Activated CD4-positive, alpha-beta T cell treated with anti-CD3 and anti-CD28 coated beads, Interleukin-2, amount 10 ng/mL, durations not matched to agents 24 days and 14 days (primary cell): ENCODE data around the gene PLXNB1. TPM values are rescaled to one million over a fixed set of nuclear protein-coding genes. Genes with fewer than 3 reads are reported as not detected.

ENCODE experiments used
- DNase-seq: peaks from one replicate; pipeline ENCODE4 v3.0.0; 2022
- H3K27ac Mint-ChIP-seq: one replicate; pipeline ENCODE4 v1.8.0; 2022; ENCODE audit warnings: mild to moderate bottlenecking, mixed read lengths
- H3K27me3 Mint-ChIP-seq: one replicate; pipeline ENCODE4 v1.8.0; 2022; ENCODE audit warnings: mixed read lengths
- H3K36me3 Mint-ChIP-seq: one replicate; pipeline ENCODE4 v1.8.0; 2022; ENCODE audit warnings: low read depth, mild to moderate bottlenecking, mixed read lengths
- H3K4me1 Mint-ChIP-seq: one replicate; pipeline ENCODE4 v1.8.0; 2021; ENCODE audit warnings: mixed read lengths
- H3K4me3 Mint-ChIP-seq: one replicate; pipeline ENCODE4 v1.8.0; 2022; ENCODE audit warnings: mild to moderate bottlenecking, moderate library complexity, mixed read lengths
- H3K9me3 Mint-ChIP-seq: one replicate; pipeline ENCODE4 v1.8.0; 2021; ENCODE audit warnings: mixed read lengths
- intact Hi-C: fragments of 100-400 bp; cut with micrococcal nuclease; formaldehyde crosslinking; loops from one replicate; pipeline ENCODE4 v1.15.1; 2023
- total RNA-seq: library from RNA; stranded (reverse); gene quantifications from 2 replicates; pipeline ENCODE4 v1.2.3, GENCODE V29; 2022

Gene PLXNB1
- total RNA-seq, 1 donor from 2014 or later = 5.7 TPM

DNA sequence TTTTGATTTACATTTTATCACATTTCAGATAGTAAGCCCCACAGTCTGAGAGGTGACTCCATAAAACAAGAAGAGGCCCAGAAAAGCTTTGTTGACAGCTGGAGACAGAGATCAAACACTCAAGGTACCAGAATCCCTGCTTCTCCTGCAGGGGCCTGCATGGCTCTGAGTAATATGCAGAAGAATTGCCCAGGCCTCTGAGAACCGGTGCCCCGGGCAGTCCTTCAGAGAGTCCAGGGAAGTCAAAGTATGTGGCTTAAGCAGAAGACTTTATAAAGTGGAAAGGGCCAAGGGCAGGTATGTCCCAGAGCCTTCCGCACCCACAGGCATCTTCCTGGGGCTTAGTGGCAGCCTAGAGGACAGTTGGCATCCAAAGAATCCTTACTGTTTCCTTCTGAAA, 29.4 kb upstream of the PLXNB1 start:
- H3K27ac Mint-ChIP-seq = no peak overlapping the region
- no peak for DNase-seq
- H3K4me3 Mint-ChIP-seq = no peak overlapping the region
- H3K9me3 Mint-ChIP-seq = no peaks in the 10 kb centered on the region
- H3K36me3 Mint-ChIP-seq = peaks cover 36% of the 10 kb centered on the region
- H3K27me3 Mint-ChIP-seq = no peaks in the 10 kb centered on the region
- H3K4me1 Mint-ChIP-seq = peaks cover 5% of the 10 kb centered on the region
- intact Hi-C loops = no loop called here

DNA sequence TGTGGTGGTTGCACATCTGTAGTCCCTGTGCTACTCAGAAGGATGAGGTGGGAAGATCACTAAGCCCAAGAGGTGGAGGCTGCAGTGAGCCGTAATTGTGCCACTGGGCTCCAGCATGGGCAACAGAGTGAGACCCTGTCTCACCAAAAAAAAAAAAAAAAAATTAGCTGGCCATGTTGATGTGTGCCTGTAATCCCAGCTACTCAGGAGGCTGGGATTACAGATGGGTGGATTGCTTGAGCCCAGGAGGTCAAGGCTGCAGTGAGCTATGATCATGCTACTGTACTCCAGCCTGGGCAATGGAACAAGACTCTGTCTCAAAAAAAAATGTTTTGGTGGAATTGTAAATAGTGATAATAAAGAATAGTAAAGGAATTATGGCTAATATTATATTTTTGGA, 26.6 kb upstream of the PLXNB1 start:
- H3K27me3 Mint-ChIP-seq = no peaks in the 10 kb centered on the region
- H3K4me3 Mint-ChIP-seq = no peak overlapping the region
- H3K4me1 Mint-ChIP-seq = peaks cover 8% of the 10 kb centered on the region
- H3K36me3 Mint-ChIP-seq = peaks cover 51% of the 10 kb centered on the region
- no peak for DNase-seq
- H3K9me3 Mint-ChIP-seq = no peaks in the 10 kb centered on the region
- intact Hi-C loops = no loop called here
- no peak overlapping the region for H3K27ac Mint-ChIP-seq

DNA sequence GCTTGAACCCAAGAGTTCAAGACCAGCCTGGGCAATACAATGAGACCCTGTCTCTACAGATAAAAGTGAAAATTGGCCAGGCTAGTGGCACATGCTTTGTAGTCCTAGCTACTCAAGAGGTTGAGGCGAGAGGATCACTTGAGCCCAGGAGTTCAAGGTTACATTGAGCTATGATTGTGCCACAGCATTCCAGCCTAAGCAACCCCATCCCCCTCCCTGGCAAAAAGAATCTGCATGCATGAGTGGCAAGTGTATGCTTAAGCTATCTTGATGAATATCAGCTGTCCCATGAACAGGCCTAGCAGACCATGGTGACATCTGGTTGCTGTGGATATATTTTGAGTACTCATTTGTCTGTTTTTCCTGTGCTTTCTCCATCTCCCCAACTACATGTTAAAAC, 21.4 kb upstream of the PLXNB1 start:
- no peak for DNase-seq
- intact Hi-C loops = no loop called here
- no peak overlapping the region for H3K4me3 Mint-ChIP-seq

DNA sequence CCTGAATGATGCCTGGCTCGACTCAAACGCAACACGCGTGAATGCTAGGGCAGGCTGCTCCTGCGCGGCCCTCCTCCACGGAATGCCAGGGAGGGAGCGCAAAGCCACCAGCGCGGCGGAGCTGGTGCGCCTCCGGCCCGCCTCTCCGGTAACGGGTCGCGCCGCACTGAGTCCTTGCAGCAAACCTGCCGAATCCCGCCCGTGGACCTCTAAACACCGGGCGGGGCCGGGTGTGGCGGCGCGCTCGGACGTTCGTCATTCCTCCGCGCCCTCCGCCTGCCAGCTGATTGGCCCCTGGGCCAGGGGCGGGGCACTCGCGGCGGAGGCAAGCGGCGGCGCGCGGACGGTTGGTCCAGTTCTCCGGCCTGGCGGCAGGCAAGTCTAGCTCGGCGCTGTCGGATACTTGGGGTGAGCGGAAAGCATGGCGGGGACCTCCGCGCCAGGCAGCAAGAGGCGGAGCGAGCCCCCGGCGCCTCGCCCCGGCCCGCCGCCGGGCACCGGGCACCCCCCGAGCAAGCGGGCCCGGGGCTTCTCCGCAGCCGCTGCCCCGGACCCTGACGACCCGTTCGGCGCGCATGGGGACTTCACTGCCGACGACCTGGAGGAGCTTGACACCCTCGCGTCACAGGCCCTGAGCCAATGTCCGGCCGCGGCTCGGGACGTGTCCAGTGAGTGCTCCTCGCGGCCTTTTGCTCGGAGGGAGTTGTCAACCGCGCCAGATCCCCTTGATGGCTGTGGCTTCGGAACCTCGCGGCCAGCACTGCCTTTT, 16.7 kb upstream of the PLXNB1 start, which contains the start of gene ATRIP:
Gene ATRIP, plus strand, starts transcription at position 313 of the 769 bp plus-strand sequence. Its CDS starts 109 bp downstream, at position 422.
- Mint-ChIP-seq H3K27me3 (no peaks in the 10 kb centered on the region), H3K9me3 (no peaks in the 10 kb centered on the region), H3K4me3 (peak within 1 kb of the TSS; percentile 93), H3K36me3 (peaks cover 39% of the 10 kb centered on the region), H3K4me1 (peaks cover 25% of the 10 kb centered on the region), H3K27ac (peak within 1 kb of the TSS; percentile 91)
- intact Hi-C loops = loop anchor here (1.0 to 2.0 kb wide), 3 partner anchors 27 to 189 kb away; partner anchors contain the start of gene SLC26A6
- DNase-seq = peak; percentile 98

More for the DNA sequence above, 21.4 kb upstream of the PLXNB1 start:
- H3K27me3 Mint-ChIP-seq = no peaks in the 10 kb centered on the region
- H3K27ac Mint-ChIP-seq = no peak overlapping the region
- H3K36me3 Mint-ChIP-seq = peaks cover 35% of the 10 kb centered on the region
- no peaks in the 10 kb centered on the region for H3K9me3 Mint-ChIP-seq
- H3K4me1 Mint-ChIP-seq = peaks cover 17% of the 10 kb centered on the region

GRCh38 chr3:48446043-48446424, 16.1 kb upstream of the PLXNB1 start:
- intact Hi-C loops = loop anchor here (1.0 to 2.0 kb wide), 3 partner anchors 27 to 189 kb away; partner anchors contain the start of gene SLC26A6
- DNase-seq = no peak
- H3K4me3 Mint-ChIP-seq = peak overlapping the region; percentile 93
- peaks cover 40% of the 10 kb centered on the region for H3K36me3 Mint-ChIP-seq
- peaks cover 23% of the 10 kb centered on the region for H3K4me1 Mint-ChIP-seq
- no peaks in the 10 kb centered on the region for H3K27me3 Mint-ChIP-seq
- peak overlapping the region; percentile 91 for H3K27ac Mint-ChIP-seq
- no peaks in the 10 kb centered on the region for H3K9me3 Mint-ChIP-seq

- Mint-ChIP-seq H3K27ac (peak overlapping the region; percentile 91), H3K27me3 (no peaks in the 10 kb centered on the region), H3K9me3 (no peaks in the 10 kb centered on the region), H3K4me3 (peak overlapping the region; percentile 93), H3K4me1 (peaks cover 23% of the 10 kb centered on the region), H3K36me3 (peaks cover 46% of the 10 kb centered on the region)
- no peak for DNase-seq
- intact Hi-C loops = no loop called here
These were observed 15.5 kb upstream of the PLXNB1 start for GRCh38 chr3:48445277-48445882.

GRCh38 chr3:48441940-48442339, 12.1 kb upstream of the PLXNB1 start:
- no peak for DNase-seq
- peaks cover 47% of the 10 kb centered on the region for H3K36me3 Mint-ChIP-seq
- peak overlapping the region; percentile 96 for H3K4me3 Mint-ChIP-seq
- H3K4me1 Mint-ChIP-seq = peaks cover 27% of the 10 kb centered on the region
- no peaks in the 10 kb centered on the region for H3K27me3 Mint-ChIP-seq
- H3K9me3 Mint-ChIP-seq = no peaks in the 10 kb centered on the region
- intact Hi-C loops = loop anchor here (2.0 kb wide), 3 partner anchors 107 to 253 kb away; partner anchors contain the start of genes CDC25A and PFKFB4
- no peak overlapping the region for H3K27ac Mint-ChIP-seq

DNA sequence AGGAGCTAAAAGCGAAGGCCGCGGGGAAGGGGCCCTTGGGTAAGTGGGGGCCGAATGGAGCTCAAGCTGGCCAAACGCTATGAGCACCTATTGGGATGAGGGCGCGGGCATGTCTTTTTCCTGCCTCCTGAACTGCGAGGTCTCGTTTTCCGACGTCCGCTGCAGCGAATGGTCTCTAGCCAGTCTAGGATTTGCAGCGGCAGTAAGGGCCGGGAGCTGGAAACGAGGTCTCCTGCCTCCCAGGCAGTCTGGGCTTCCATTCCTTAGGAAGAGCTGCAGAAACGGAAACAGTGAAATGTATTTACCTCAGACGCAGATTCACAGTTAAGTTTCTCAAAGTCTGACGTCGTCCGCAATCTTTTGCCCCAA, 10.7 kb upstream of the PLXNB1 start:
- H3K9me3 Mint-ChIP-seq = no peaks in the 10 kb centered on the region
- DNase-seq = no peak
- peaks cover 43% of the 10 kb centered on the region for H3K36me3 Mint-ChIP-seq
- peaks cover 19% of the 10 kb centered on the region for H3K4me1 Mint-ChIP-seq
- H3K27ac Mint-ChIP-seq = peak overlapping the region; percentile 92
- intact Hi-C loops = loop anchor here (1.0 to 2.0 kb wide), 4 partner anchors 32 to 252 kb away; partner anchors contain the start of genes CDC25A and PFKFB4
- peak overlapping the region; percentile 96 for H3K4me3 Mint-ChIP-seq
- H3K27me3 Mint-ChIP-seq = no peaks in the 10 kb centered on the region

- H3K36me3 Mint-ChIP-seq = peaks cover 43% of the 10 kb centered on the region
- no peaks in the 10 kb centered on the region for H3K27me3 Mint-ChIP-seq
- peaks cover 20% of the 10 kb centered on the region for H3K4me1 Mint-ChIP-seq
- H3K27ac Mint-ChIP-seq = peak within 1 kb of the TSS; percentile 92
- H3K4me3 Mint-ChIP-seq = peak within 1 kb of the TSS; percentile 96
- peak; percentile 100 for DNase-seq
- no peaks in the 10 kb centered on the region for H3K9me3 Mint-ChIP-seq
- intact Hi-C loops = loop anchor here (1.0 to 2.0 kb wide), 4 partner anchors 32 to 251 kb away; partner anchors contain the start of genes CDC25A and PFKFB4
These were observed 10.1 kb upstream of the PLXNB1 start, which contains the start of the genes CCDC51 and TMA7 for GRCh38 chr3:48439820-48440589. CCDC51 (minus strand) TSS chr3:48440119; CDS start chr3:48435128, 4,991 bp downstream. TMA7 (plus strand) TSS chr3:48440257; CDS start chr3:48440297, 40 bp downstream.

DNA sequence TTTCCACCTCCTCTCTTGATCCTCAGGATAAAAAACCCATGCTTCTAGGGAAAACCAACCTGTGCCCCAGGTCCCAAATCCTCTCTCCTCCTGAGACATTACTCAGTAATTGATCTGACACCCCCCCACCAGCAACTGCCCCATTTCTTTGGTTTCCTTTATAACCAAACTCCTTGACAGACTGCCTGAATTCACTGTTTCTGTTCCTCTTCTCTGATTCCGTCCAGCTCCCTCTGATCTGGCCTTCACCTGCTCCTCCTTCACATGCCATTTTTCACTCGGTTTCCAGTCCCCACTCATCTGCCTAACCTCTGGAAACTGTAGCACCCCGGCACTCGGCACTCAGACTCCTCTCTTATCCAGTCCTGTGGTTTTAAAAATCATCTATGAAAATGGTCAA, 7.9 kb upstream of the PLXNB1 start:
- H3K9me3 Mint-ChIP-seq = no peaks in the 10 kb centered on the region
- no peak overlapping the region for H3K27ac Mint-ChIP-seq
- H3K36me3 Mint-ChIP-seq = peaks cover 39% of the 10 kb centered on the region
- intact Hi-C loops = loop anchor here (2.0 kb wide), 1 partner anchor 243 kb away; no protein-coding TSS in a partner anchor
- H3K4me3 Mint-ChIP-seq = no peak overlapping the region
- H3K4me1 Mint-ChIP-seq = peaks cover 23% of the 10 kb centered on the region
- H3K27me3 Mint-ChIP-seq = no peaks in the 10 kb centered on the region
- DNase-seq = no peak

DNA sequence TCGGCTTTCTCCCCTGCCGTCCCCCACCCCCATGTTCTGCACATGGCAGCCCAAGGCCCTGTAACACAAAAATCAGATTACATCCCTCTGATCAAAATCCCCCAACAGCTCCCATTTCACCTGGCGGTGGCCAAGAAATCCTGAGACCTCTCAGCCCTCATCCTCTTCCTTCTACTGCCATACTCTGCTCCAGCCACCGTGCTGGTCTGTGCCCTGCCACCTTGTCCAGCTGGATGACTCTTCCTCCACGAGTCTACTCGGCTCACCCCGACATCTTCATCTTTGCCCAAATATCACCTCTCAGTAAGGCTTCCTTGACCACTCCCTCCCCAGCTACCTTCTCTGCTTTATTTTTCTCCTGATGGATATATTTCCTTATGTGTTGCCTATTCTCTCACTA, 7.0 kb upstream of the PLXNB1 start:
- Mint-ChIP-seq H3K9me3 (no peaks in the 10 kb centered on the region), H3K36me3 (peaks cover 30% of the 10 kb centered on the region), H3K27ac (no peak overlapping the region), H3K27me3 (no peaks in the 10 kb centered on the region), H3K4me1 (peaks cover 25% of the 10 kb centered on the region), H3K4me3 (no peak overlapping the region)
- intact Hi-C loops = loop anchor here (1.0 to 2.0 kb wide), 4 partner anchors 36 to 242 kb away; no protein-coding TSS in a partner anchor
- DNase-seq = no peak

DNA sequence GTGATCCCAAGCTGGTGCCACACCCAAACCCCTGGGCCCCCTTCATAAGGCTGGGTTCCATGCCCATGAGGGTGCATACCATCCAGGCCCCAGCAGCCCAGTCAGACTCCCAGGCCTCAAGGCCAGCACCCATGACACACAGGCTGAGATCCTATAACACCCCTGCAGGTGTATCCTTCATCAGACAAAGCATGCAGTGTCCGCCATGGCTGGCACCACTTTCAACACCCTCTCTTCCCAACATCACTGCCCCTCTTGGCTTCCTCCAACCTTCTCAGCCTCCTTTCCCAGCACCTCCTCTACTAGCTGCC, 6.5 kb upstream of the PLXNB1 start:
- Mint-ChIP-seq H3K4me1 (peaks cover 27% of the 10 kb centered on the region), H3K4me3 (no peak overlapping the region), H3K27me3 (no peaks in the 10 kb centered on the region), H3K36me3 (peaks cover 29% of the 10 kb centered on the region), H3K9me3 (no peaks in the 10 kb centered on the region), H3K27ac (no peak overlapping the region)
- intact Hi-C loops = loop anchor here (1.0 to 2.0 kb wide), 4 partner anchors 35 to 242 kb away; no protein-coding TSS in a partner anchor
- DNase-seq = no peak

GRCh38 chr3:48435774-48436476, 6.0 kb upstream of the PLXNB1 start:
- Mint-ChIP-seq H3K27ac (no peak overlapping the region), H3K9me3 (no peaks in the 10 kb centered on the region), H3K27me3 (no peaks in the 10 kb centered on the region), H3K4me1 (peaks cover 31% of the 10 kb centered on the region), H3K4me3 (no peak overlapping the region), H3K36me3 (peaks cover 28% of the 10 kb centered on the region)
- peak; percentile 95 for DNase-seq
- intact Hi-C loops = loop anchor here (1.0 to 2.0 kb wide), 4 partner anchors 35 to 241 kb away; no protein-coding TSS in a partner anchor
